Panc1 (cell line): Measurements from ENCODE around the gene NUDT9.
"Not testable (repeated sequence)": the region's sequence is repeated elsewhere in the genome, so short reads cannot be mapped to it uniquely, and the experiment has no call there.

ENCODE experiments used
- POLR2AphosphoS5 ChIP-seq: IDR thresholded peaks from 2 replicates; pipeline ENCODE4 v1.6.1; 2012; ENCODE audit warnings: mild to moderate bottlenecking, low read depth, low read length, moderate library complexity
- TF ChIP-seq, protein P1 (sequence below): fragments of 450-650 bp; IDR thresholded peaks from 2 replicates; pipeline ENCODE4 v1.5.1; 2017; ENCODE audit warnings: mild to moderate bottlenecking
- TF ChIP-seq, protein P2 (sequence below), 2 experiments: IDR thresholded peaks; 2 replicates each; pipeline ENCODE4 v1.6.1; 2011 to 2012; ENCODE audit warnings: low read depth in 2 of 2, control low read depth in 1 of 2, low read length in 1 of 2, mild to moderate bottlenecking in 1 of 2, moderate library complexity in 1 of 2; ENCODE audit not compliant: insufficient read depth in 1 of 2

GRCh38 chr4:87488666-87489065 lies 66.3 kb downstream of the NUDT9 start:
- TF ChIP-seq POLR2AphosphoS5, result not testable (repeated sequence)
- TF ChIP-seq, protein P1, sequence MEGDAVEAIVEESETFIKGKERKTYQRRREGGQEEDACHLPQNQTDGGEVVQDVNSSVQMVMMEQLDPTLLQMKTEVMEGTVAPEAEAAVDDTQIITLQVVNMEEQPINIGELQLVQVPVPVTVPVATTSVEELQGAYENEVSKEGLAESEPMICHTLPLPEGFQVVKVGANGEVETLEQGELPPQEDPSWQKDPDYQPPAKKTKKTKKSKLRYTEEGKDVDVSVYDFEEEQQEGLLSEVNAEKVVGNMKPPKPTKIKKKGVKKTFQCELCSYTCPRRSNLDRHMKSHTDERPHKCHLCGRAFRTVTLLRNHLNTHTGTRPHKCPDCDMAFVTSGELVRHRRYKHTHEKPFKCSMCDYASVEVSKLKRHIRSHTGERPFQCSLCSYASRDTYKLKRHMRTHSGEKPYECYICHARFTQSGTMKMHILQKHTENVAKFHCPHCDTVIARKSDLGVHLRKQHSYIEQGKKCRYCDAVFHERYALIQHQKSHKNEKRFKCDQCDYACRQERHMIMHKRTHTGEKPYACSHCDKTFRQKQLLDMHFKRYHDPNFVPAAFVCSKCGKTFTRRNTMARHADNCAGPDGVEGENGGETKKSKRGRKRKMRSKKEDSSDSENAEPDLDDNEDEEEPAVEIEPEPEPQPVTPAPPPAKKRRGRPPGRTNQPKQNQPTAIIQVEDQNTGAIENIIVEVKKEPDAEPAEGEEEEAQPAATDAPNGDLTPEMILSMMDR, result not testable (repeated sequence)
- TF ChIP-seq, protein P2, sequence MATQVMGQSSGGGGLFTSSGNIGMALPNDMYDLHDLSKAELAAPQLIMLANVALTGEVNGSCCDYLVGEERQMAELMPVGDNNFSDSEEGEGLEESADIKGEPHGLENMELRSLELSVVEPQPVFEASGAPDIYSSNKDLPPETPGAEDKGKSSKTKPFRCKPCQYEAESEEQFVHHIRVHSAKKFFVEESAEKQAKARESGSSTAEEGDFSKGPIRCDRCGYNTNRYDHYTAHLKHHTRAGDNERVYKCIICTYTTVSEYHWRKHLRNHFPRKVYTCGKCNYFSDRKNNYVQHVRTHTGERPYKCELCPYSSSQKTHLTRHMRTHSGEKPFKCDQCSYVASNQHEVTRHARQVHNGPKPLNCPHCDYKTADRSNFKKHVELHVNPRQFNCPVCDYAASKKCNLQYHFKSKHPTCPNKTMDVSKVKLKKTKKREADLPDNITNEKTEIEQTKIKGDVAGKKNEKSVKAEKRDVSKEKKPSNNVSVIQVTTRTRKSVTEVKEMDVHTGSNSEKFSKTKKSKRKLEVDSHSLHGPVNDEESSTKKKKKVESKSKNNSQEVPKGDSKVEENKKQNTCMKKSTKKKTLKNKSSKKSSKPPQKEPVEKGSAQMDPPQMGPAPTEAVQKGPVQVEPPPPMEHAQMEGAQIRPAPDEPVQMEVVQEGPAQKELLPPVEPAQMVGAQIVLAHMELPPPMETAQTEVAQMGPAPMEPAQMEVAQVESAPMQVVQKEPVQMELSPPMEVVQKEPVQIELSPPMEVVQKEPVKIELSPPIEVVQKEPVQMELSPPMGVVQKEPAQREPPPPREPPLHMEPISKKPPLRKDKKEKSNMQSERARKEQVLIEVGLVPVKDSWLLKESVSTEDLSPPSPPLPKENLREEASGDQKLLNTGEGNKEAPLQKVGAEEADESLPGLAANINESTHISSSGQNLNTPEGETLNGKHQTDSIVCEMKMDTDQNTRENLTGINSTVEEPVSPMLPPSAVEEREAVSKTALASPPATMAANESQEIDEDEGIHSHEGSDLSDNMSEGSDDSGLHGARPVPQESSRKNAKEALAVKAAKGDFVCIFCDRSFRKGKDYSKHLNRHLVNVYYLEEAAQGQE (IDR thresholded peaks at IDR 0.05; ENCODE audit: insufficient read depth in 1 of 2, low read depth in 2 of 2, low read length in 1 of 2), result not testable (repeated sequence)
